ENCODE results near the gene HLCS.

HLCS gene

GRCh38 chr21:36926989-36927718 lies 39.3 kb downstream of the HLCS start (continued):
- no peak for TF ChIP-seq PRDM2 (tag by site-specific recombination; IDR thresholded peaks at IDR 0.05; ENCODE audit: borderline replicate concordance)
- TF ChIP-seq ZBTB8A (tag by site-specific recombination; IDR thresholded peaks at IDR 0.05) = peak; percentile 48; the same call in 1 of the 2 replicates
- TF ChIP-seq, protein P1, sequence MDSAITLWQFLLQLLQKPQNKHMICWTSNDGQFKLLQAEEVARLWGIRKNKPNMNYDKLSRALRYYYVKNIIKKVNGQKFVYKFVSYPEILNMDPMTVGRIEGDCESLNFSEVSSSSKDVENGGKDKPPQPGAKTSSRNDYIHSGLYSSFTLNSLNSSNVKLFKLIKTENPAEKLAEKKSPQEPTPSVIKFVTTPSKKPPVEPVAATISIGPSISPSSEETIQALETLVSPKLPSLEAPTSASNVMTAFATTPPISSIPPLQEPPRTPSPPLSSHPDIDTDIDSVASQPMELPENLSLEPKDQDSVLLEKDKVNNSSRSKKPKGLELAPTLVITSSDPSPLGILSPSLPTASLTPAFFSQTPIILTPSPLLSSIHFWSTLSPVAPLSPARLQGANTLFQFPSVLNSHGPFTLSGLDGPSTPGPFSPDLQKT (IDR thresholded peaks at IDR 0.05; ENCODE audit: borderline replicate concordance, low read depth, low read length) = no peak
- TF ChIP-seq WT1 (tag by site-specific recombination; IDR thresholded peaks at IDR 0.05) = 0 out of 2 replicates have a peak, but pooled peaks have one; percentile 29
- TF ChIP-seq, protein P2, sequence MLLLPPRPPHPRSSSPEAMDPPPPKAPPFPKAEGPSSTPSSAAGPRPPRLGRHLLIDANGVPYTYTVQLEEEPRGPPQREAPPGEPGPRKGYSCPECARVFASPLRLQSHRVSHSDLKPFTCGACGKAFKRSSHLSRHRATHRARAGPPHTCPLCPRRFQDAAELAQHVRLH (tag by site-specific recombination; IDR thresholded peaks at IDR 0.05) = no peak
- TF ChIP-seq ZNF223 (tag by site-specific recombination; IDR thresholded peaks at IDR 0.05) = no peak
- TF ChIP-seq, protein P3, sequence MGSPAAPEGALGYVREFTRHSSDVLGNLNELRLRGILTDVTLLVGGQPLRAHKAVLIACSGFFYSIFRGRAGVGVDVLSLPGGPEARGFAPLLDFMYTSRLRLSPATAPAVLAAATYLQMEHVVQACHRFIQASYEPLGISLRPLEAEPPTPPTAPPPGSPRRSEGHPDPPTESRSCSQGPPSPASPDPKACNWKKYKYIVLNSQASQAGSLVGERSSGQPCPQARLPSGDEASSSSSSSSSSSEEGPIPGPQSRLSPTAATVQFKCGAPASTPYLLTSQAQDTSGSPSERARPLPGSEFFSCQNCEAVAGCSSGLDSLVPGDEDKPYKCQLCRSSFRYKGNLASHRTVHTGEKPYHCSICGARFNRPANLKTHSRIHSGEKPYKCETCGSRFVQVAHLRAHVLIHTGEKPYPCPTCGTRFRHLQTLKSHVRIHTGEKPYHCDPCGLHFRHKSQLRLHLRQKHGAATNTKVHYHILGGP (tag by site-specific recombination; IDR thresholded peaks at IDR 0.05) = no peak
- TF ChIP-seq, protein P4, sequence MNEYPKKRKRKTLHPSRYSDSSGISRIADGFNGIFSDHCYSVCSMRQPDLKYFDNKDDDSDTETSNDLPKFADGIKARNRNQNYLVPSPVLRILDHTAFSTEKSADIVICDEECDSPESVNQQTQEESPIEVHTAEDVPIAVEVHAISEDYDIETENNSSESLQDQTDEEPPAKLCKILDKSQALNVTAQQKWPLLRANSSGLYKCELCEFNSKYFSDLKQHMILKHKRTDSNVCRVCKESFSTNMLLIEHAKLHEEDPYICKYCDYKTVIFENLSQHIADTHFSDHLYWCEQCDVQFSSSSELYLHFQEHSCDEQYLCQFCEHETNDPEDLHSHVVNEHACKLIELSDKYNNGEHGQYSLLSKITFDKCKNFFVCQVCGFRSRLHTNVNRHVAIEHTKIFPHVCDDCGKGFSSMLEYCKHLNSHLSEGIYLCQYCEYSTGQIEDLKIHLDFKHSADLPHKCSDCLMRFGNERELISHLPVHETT (tag by site-specific recombination; IDR thresholded peaks at IDR 0.05) = no peak
- no peak for TF ChIP-seq ZSCAN18 (tag by site-specific recombination; IDR thresholded peaks at IDR 0.05)
- TF ChIP-seq KLF10 (tag by site-specific recombination; IDR thresholded peaks at IDR 0.05) = no peak; the same call in 1 of the 2 replicates
- no peak for TF ChIP-seq ZNF626 (tag by site-specific recombination; IDR thresholded peaks at IDR 0.05)
- no peak for TF ChIP-seq ZNF132 (tag by site-specific recombination; IDR thresholded peaks at IDR 0.05; ENCODE audit: borderline replicate concordance)
- TF ChIP-seq ZNF677 (tag by site-specific recombination; IDR thresholded peaks at IDR 0.05) = no peak
- no peak for TF ChIP-seq YY2 (tag by site-specific recombination; IDR thresholded peaks at IDR 0.05)
- no peak for TF ChIP-seq ZNF239 (tag by site-specific recombination; IDR thresholded peaks at IDR 0.05)
- TF ChIP-seq TRIM28 (IDR thresholded peaks at IDR 0.05; ENCODE audit: borderline replicate concordance, low read length) = no peak
- TF ChIP-seq, protein P5, sequence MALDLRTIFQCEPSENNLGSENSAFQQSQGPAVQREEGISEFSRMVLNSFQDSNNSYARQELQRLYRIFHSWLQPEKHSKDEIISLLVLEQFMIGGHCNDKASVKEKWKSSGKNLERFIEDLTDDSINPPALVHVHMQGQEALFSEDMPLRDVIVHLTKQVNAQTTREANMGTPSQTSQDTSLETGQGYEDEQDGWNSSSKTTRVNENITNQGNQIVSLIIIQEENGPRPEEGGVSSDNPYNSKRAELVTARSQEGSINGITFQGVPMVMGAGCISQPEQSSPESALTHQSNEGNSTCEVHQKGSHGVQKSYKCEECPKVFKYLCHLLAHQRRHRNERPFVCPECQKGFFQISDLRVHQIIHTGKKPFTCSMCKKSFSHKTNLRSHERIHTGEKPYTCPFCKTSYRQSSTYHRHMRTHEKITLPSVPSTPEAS (tag by site-specific recombination; IDR thresholded peaks at IDR 0.05) = 0 out of 2 replicates have a peak, but pooled peaks have one; percentile 51
- no peak for TF ChIP-seq REPIN1 (tag by site-specific recombination; IDR thresholded peaks at IDR 0.05; ENCODE audit: low read depth)
- TF ChIP-seq YY1 (tag by site-specific recombination; IDR thresholded peaks at IDR 0.05) = no peak
- no peak for TF ChIP-seq ZNF623 (tag by site-specific recombination; IDR thresholded peaks at IDR 0.05)
- TF ChIP-seq GLI4 (tag by site-specific recombination; IDR thresholded peaks at IDR 0.05) = no peak
- peak; percentile 65 for TF ChIP-seq FEZF1 (tag by site-specific recombination; IDR thresholded peaks at IDR 0.05)
- peak; percentile 69; the same call in 1 of the 2 replicates for TF ChIP-seq ZNF561 (tag by site-specific recombination; IDR thresholded peaks at IDR 0.05; ENCODE audit: borderline replicate concordance)
- 0 out of 2 replicates have a peak, but pooled peaks have one; percentile 2 for TF ChIP-seq ZNF121 (tag by site-specific recombination; IDR thresholded peaks at IDR 0.05)
- no peak for TF ChIP-seq ZNF292 (tag by site-specific recombination; IDR thresholded peaks at IDR 0.05; ENCODE audit: borderline replicate concordance, low read depth)
- TF ChIP-seq ZFP3 (tag by site-specific recombination; IDR thresholded peaks at IDR 0.05; ENCODE audit: low read depth) = no peak
- no peak for TF ChIP-seq ZNF214 (tag by site-specific recombination; IDR thresholded peaks at IDR 0.05; ENCODE audit: borderline replicate concordance)
